Stimulated activated CD4-positive, alpha-beta T cell treated with anti-CD3 and anti-CD28 coated beads, Interleukin-12 subunit alpha, Interleukin-12 subunit beta, amount 100 ng/mL, for 4 hours (primary cell): ENCODE data around the gene MISP.

Experiments used
- DNase-seq: peaks from one replicate; pipeline ENCODE4 v3.0.0-alpha.2; 2020

Gene MISP

DNA sequence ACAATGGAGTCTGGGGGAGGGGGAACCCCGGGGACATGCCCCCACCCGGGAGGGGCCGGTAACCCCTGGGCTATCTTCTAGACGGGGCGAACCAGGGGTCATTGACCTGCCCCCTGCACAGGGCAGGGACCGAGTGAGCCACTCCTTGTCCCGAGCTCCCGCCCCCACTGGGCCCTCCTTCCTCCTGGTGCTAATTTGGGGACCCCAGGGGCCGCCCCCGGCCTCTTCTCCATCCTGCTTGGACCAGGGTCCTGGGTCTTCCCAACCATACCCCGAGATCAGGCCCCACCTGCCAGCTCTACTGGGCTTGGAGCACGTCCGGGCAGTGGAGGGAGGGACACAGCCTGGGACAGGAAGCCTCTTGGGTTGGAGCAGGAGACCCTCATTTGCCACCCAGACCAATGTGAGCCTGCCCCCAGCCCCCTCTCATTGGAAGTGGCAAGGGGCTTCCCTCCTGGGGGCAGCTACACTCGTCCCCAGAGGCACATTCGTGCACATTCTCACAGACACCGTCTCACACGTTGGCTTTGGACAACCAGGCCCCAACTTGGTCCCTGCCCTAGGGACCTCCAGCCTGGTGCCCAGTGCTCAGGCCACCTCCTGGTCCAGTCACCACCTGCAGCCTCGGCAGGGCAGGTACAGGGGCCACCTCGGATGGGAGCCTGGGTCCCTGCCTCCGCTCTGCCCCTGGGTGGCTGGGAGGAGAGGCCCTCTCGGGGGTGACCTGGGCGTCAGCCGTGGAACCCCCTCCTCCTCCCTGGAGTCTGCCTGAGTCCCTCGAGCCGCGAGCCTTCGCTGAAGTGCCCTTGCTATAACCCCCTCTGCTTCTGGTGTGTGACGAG is 3.3 kb upstream of the MISP start:
- DNase-seq, result no peak

DNA sequence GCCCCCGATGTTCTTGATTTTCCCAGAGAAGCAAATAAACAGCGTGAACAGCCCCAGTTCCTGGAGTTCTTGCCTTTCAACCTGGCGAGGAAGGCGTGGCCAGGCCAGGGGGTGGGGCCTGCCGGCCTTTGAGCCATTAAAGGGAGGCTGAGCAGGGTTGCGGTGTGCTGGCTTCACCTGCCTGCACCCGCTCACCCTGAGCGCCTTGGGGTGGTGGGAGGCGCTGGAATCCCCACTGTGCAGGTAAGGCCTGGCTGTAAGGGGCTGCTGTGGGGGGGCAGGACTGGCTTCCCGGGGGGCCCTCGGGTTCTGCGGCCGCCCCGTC is 2.7 kb upstream of the MISP start:
- no peak for DNase-seq

DNA sequence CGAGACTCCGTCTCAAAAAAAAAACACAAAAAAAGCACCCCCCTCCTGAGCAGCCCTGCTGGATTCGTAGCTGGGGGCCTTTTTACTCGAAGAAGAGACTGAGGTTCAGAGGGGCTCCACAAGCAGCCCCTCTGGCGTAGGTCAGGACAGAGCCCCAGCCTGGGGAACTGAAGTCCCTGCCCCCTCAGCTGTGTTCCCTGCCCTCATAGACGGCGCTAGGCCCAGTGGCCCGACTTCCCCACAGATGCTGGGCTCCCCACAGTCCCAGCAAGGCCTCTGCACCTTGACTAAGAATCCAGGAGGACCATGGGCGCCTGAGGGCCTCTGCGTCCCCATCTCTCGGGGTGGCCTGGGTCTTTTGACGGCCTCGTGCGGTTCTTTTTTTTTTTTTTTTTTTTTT is 1.1 kb upstream of the MISP start:
- no peak for DNase-seq

DNA sequence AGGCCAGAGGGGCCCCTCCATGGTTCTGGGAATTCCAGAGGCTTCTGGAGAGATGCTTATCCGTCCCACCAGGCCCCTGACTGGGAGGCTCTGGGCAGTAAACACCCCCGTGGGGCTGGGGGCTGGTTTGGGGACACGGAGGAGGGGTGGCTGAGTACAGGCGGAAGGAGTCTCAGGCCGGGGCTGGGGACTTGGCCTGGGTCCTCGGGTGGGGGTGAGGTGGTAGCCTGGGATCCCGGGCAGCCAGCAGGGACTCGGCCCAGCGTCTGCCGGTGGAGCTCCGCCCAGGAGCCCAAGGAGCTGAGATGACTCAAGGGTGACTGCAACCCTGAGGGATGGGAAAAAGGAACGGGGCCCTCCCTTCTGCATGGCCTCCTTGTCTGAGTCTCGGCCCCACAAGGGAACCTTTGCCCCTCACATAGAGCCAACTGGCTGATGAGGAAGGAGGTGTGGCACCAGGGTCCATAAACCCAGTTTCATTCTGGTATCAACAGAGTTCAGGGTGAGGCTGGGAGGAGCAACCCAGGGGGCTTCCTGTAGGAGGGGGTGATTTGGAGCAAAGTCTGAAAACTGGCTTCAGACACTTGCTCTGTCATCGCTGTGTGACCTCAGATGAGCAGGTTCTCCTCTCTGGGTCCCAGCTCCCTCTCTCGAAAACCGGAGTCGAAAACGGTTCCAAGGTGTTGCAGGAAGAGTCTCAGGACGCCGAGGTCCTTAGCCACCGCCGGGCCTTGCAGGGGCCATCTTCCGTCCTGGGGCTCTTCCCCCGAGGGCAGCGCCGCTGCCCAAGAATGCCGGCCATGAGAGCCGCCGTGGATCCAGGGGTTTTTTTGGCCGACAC is 809 bp downstream of the MISP start:
- no peak for DNase-seq

DNA sequence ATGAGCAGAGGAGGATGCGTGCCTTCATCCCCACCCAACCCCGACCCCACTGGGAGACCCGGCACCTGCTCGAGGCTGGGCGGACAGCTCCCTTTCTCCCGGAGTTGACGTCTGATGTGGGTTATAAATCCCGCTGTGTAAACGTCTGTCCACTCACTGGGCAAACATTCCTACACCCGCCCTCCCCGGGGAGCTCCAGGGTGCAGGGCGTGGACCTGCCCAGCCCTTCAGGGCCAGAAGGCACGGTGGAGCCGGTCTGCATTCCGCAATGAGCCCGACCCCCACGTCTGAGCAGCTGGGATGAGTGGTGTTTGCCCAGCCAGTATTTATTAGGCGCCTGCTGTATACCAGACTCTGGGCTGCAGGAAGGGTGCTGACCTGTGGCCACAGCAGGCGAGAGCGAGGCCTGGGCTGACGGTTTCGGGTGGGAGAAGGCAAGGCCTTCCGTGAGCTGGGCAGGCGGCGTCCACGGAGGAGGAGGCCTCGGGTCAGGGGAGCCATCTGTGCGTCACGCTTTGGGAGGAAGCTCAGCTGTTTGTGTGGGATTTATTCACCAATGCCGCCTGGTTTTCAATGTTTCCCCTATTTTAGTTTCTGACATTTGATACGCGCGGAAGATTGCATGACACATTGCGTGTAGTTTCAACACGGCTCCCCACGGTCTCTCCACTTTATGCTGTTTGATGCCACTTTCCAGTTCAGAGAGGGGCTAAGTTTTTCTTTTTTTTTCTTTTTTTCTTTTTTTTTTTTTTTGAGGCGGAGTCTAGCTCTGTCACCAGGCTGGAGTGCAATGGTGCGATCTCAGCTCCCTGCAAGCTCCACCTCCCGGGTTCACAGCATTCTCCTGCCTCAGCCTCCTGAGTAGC is 2.0 kb downstream of the MISP start:
- DNase-seq, result no peak

DNA sequence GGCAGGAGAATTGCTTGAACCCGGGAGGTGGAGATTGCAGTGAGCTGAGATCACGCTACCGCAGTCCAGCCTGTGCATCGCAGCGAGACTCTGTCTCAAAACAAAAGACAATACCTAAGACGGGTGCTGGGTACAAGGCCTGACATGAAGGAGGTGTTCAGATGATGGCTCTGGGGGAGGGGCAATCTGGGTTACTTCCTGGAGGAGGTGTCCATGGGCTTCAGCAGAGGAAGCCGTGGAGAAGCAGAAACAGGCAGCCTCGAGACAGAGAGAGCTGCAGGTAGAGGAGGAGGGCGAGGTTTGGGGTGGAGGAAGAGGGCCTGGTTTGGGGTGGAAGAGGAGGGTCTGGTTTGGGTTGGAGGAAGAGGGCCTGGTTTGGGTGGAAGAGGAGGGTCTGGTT is 3.6 kb downstream of the MISP start:
- no peak for DNase-seq

DNA sequence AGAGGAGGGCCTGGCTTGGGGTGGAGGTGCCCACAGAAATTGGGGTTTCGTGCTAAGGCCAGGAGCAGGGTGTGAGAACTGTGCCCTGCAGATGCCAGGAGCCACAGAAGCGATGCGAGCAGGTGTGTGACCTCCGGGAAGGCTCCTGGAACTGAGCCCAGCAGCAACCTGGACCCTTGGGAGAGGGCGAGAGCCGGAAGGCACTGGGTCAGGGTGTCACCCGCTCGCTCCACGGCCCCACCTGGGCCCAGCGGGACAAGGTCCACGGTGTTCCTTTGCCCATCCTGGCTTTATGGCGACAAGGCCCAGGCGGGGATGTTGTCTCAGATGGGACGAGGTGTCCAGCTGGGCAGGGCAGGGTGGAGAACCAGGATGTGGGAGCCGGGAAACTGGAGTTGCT is 4.2 kb downstream of the MISP start:
- DNase-seq, result no peak

DNA sequence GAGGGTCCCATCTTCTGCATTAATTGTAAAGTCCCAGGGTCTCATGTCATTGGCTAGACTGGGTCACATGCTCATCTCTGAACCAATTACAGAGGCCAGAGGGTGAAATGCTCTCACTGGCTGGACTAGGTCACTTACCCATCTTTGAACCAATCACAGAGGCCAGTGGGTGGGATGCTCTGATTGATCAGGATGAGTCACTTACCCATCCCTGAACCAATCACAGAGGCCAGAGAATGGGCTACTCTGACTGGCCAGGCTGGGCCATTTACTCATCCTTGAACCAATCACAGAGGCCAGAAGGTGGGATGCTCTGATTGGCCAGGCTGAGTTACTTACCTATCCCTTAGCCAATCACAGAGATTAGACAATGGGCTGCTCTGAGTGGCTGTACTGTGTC is 5.3 kb downstream of the MISP start:
- DNase-seq, result no peak

DNA sequence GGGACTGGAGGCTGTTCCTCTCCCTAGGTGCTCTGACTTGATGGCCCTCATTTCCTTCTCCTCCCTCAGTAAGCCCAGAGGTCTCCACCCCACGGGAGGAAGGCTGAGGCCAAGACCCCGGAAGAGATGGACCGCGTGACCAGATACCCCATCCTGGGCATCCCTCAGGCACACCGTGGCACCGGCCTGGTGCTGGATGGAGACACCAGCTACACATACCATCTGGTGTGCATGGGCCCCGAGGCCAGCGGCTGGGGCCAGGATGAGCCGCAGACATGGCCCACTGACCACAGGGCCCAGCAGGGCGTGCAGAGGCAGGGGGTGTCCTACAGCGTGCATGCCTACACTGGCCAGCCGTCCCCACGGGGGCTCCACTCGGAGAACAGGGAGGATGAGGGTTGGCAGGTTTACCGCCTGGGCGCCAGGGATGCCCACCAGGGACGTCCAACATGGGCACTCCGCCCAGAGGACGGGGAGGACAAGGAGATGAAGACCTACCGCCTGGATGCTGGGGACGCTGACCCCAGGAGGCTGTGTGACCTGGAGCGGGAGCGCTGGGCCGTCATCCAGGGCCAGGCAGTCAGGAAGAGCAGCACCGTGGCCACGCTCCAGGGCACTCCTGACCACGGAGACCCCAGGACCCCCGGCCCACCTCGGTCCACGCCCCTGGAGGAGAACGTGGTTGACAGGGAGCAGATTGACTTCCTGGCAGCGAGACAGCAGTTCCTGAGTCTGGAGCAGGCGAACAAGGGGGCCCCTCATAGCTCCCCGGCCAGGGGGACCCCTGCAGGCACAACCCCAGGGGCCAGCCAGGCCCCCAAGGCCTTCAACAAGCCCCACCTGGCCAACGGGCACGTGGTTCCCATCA is 6.1 kb downstream of the MISP start:
- DNase-seq, result no peak

DNA sequence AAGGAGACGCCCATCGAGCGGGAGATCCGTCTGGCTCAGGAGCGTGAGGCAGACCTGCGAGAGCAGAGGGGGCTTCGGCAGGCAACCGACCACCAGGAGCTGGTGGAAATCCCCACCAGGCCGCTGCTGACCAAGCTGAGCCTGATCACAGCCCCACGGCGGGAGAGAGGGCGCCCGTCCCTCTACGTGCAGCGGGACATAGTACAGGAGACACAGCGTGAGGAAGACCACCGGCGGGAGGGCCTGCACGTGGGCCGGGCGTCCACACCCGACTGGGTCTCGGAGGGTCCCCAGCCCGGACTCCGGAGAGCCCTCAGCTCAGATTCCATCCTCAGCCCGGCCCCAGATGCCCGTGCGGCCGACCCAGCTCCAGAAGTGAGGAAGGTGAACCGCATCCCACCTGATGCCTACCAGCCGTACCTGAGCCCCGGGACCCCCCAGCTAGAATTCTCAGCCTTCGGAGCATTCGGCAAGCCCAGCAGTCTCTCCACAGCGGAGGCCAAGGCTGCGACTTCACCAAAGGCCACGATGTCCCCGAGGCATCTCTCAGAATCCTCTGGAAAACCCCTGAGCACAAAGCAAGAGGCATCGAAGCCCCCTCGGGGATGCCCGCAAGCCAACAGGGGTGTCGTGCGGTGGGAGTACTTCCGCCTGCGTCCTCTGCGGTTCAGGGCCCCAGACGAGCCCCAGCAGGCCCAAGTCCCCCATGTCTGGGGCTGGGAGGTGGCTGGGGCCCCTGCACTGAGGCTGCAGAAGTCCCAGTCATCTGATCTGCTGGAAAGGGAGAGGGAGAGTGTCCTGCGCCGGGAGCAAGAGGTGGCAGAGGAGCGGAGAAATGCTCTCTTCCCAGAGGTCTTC is 7.1 kb downstream of the MISP start:
- DNase-seq, result no peak

DNA sequence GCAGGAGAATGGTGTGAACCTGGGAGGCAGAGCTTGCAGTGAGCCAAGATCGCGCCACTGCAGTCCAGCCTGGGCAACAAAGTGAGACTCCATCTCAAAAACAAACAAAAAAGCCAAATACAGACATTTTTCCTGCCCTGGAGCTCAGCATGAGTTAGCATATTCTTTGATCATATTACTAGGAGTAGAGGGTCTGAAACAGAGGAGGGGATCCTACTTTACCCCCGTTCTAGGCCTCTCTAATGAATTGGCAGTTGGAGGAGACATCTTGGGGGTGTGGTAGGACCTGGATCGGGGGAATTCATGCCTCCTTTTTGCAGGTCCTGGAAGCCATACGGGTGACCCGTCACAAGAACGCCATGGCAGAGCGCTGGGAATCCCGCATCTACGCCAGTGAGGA is 12.3 kb downstream of the MISP start:
- no peak for DNase-seq

DNA sequence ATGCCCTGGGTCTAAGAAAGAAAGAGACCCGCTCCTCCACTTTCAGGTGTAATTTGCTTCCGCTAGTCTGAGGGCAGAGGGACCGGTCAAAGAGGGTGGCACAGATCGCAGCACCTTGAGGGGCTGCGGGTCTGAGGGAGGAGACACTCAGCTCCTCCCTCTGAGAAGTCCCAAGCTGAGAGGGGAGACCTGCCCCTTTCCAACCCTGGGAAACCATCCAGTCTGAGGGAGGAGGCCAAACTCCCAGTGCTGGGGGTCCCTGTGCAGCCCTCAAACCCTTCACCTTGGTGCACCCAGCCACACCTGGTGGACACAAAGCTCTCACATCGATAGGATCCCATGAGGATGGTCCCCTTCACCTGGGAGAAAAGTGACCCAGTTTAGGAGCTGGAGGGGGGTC is 13.0 kb downstream of the MISP start:
- no peak for DNase-seq

DNA sequence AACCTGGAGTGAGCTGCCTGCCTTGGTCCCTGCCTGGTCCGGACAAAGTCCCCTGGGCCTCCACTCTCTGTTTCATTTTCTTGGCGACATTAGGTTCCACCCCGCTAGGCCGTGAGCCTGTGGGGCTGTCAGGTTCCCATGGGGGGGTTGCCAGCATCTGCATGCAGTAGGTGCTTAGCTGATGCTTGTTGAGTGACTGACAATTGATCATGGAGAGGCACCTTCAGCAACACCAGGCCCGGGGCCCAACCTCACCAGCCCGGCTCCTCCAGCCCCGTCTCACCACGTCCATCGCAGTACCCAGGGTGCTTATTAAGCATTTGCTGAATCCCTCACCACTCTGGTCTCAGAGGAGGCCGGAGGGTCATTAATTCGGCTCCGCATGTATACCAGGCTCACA is 13.4 kb downstream of the MISP start:
- no peak for DNase-seq

DNA sequence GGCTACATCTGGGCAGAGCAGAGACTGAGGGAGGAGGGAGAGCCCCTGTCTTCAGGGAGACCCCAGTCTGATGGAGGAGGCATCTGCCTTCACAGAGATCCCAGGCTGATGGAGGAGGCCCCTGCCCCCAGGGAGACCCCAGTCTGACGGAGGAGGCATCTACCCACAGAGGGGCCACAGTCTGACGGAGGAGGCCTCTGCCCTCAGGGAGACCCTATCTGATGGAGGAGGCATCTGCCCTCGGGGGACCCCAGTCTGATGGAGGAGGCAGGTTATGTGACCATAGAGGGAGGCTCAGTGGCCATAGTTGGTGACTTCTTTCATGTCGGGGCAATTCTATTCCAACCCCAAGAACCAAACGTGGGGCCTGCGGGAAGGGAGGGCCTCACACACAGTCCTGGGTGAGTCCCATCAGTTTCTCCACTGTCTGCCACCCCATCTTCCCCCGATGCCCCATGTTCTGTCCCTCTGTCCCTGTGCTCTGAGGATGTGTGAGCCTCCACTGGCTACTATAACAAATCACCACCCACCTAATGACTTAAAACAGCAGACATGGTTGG is 14.3 kb downstream of the MISP start:
- no peak for DNase-seq

DNA sequence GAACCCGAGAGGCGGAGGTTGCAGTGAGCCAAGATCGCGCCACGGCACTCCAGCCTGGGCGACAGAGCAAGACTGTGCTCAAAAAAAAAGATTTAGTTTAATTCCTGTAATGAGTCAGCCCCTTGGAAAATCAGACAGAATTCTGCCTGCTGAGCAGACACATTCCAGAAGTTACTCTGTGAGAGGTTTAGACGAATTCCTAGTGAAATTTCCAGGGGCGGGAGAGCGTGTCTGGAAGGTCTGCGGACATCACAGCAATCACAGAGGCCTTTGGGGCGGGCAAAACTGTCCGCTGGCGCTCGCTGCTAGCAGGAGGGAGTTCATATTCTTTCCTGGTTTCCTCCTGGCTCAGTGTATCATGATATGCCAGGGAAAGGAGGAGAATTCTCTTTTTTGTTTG is 17.5 kb downstream of the MISP start:
- no peak for DNase-seq

DNA sequence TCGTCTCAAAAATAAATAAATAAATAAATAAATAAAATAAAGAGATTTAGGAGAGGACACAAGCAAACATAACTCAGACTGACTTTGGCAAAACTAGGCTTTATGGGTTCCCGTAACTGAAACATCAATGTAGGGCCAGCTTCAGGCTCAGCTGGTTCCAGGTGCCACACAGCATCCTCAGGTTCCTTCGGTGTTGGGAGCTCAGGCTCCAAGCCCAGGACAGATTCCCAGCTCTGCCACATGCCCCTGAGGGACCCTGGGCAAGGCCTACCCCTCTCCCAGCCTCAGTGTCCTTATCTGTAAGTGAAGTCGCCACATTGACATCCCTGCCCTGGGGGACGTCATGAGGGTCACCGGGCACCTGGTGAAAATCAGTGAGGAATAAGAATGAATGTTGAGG is 18.7 kb downstream of the MISP start:
- no peak for DNase-seq

DNA sequence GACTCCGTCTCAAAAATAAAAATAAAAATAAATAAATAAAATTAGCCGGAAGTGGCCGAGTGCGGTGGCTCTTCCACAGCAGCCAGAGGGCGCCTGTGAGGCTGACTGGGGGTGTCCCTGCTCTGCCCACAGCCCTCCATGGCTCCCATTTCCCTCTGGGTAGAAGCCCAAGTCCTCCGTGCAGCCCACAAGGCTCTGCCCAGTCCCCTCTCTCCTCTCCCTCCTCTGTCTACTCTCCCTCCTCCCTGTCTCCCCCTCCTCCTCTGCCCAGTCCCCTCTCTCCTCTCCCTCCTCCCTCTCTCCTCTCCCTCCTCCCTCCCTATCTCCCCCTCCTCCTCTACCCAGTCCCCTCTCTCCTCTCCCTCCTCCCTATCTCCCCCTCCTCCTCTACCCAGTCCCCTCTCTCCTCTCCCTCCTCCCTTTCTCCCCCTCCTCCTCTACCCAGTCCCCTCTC is 20.4 kb downstream of the MISP start:
- peak; percentile 21 for DNase-seq

DNA sequence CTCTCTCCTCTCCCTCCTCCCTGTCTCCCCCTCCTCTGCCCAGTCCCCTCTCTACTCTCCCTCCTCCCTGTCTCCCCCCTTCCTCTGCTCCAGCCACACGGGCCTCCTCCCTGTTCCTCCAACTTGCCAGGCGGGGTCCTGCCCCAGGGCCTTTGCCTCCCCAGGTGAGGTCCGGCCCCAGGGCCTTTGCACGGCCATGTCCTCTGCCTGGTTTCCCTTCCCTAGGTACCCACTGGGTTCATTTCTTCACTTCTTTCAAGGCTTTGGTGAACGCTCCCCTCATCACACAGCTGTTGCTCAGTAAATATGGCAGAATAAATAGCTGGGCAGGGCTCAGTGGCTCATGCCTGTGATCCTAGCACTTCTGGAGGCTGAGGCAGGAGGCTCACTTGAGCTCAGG is 21.2 kb downstream of the MISP start:
- no peak for DNase-seq

DNA sequence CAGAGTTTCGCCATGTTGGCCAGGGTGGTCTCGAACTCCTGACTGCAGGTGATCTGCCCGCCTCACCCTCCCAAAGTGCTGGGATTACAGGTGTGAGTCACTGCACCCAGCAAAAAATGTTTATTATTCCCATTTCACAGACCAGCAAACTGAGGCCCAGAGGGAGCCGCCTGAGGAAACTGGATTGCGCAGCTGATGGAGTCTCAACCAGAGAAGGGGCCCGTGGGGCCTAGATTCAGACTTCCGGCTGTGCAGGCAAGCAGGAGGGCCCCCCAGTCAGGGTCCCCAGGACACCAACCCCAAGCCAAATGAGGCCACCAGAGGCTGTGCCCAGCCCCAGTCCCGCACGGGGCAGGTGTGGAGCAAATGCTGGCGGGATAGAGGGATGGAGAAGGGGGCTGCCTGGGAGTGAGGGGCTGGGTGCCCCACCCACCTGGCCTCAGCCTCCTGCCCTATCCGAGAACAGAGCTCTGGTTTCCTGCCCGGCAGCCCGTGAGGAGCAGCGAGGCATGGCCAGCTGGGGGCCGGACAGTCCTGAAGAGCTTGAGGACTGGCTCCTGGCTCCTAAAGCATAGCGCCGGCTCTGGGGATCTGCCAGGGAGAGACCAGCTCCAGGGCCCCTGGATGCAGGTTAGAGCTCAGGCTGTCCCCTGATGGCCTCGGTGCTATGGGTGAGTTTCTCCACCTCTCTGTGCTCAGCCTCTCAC is 22.0 kb downstream of the MISP start:
- no peak for DNase-seq

DNA sequence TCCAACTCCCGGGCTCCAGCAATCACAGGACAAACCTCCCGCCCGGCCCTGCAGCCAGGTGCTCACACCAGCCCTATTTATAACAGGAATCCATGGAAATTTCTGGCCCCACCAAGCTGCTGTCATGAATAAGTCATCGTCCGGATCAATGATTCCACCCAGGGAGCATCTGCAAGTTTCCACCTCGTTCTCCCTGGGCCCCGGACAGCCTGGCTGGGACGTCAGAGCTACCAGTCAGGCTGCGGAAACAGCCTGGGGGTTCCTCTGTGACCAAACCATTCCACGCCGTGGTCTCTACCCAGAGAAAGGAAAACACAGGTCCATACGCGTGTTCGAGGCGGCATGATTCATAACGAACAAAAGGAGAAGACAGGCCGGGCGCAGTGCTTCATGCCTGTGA is 25.6 kb downstream of the MISP start:
- DNase-seq, result no peak
